Spleen (tissue), 11 donors: Measurements from ENCODE around the gene P2RX4. TPM values are rescaled to one million over a fixed set of nuclear protein-coding genes. Genes with fewer than 3 reads are reported as not detected.
A peak's percentile ranks its signal among the peaks of the same experiment; 100 is the strongest.

Experiments used
- DNase-seq: peaks from one replicate; pipeline ENCODE4 v3.0.0-alpha.2; 2020
- H3K27ac ChIP-seq, 8 donors: fragments of 200-600 bp; sonication (generic) in 7 of 8; 1 replicate in 4 of 8; 2 replicates in 4 of 8; pipeline versions ENCODE4 v1.5.0 to v1.8.0; 2016 to 2021; ENCODE audit warnings: inconsistent platforms in 4 of 8, mild to moderate bottlenecking in 4 of 8, moderate library complexity in 1 of 8
- H3K27me3 ChIP-seq, 7 donors: fragments of 200-600 bp; sonication (generic) in 6 of 7; replicated peaks in 1 of 7; 1 replicate in 4 of 7; 2 replicates in 3 of 7; pipeline versions ENCODE4 v1.5.0 to v1.8.0; 2016 to 2021; ENCODE audit warnings: inconsistent platforms in 3 of 7, mild to moderate bottlenecking in 1 of 7
- H3K36me3 ChIP-seq, 6 donors: fragments of 200-600 bp; sonication (generic) in 5 of 6; 1 replicate in 4 of 6; 2 replicates in 2 of 6; pipeline versions ENCODE4 v1.5.0 to v1.8.0; 2016 to 2021; ENCODE audit warnings: inconsistent platforms in 2 of 6
- H3K4me1 ChIP-seq, 6 donors: fragments of 200-600 bp; sonication (generic) in 5 of 6; 1 replicate in 3 of 6; 2 replicates in 3 of 6; pipeline versions ENCODE4 v1.5.0 to v1.8.0; 2016 to 2021; ENCODE audit warnings: inconsistent platforms in 3 of 6
- H3K4me3 ChIP-seq, 8 donors: fragments of 200-600 bp; sonication (generic) in 7 of 8; 1 replicate in 4 of 8; 2 replicates in 4 of 8; pipeline versions ENCODE4 v1.5.0 to v1.8.0; 2016 to 2021; ENCODE audit warnings: inconsistent platforms in 4 of 8, mild to moderate bottlenecking in 4 of 8, moderate library complexity in 2 of 8
- H3K9me3 ChIP-seq, 8 donors: fragments of 200-600 bp; sonication (generic) in 7 of 8; 1 replicate in 4 of 8; 2 replicates in 4 of 8; pipeline versions ENCODE4 v1.5.0 to v1.8.0; 2016 to 2021; ENCODE audit warnings: inconsistent platforms in 4 of 8
- CTCF ChIP-seq, 11 experiments: fragments of 200-600 bp in 7 of 11; fragments of 450-650 bp in 4 of 11; sonication (generic) in 4 of 11; IDR thresholded peaks in 8 of 11; conservative IDR thresholded peaks in 3 of 11; 1 replicate in 7 of 11; 2 replicates in 4 of 11; pipeline versions ENCODE4 v1.4.0 to v1.8.0; 2016 to 2021; ENCODE audit warnings: antibody characterized with exemption in 11 of 11, inconsistent platforms in 4 of 11, mild to moderate bottlenecking in 1 of 11
- POLR2A ChIP-seq, 3 donors: fragments of 450-650 bp; IDR thresholded peaks; one replicate each; pipeline ENCODE4 v1.5.1; 2017; ENCODE audit warnings: antibody characterized with exemption in 3 of 3, mild to moderate bottlenecking in 1 of 3
- POLR2AphosphoS5 ChIP-seq, 3 donors: sonication (generic); formaldehyde crosslinking; IDR thresholded peaks; one replicate each; pipeline ENCODE4 v1.5.1; 2017; ENCODE audit warnings: antibody characterized with exemption in 3 of 3
- WGBS, 5 donors: extraction: QIAGEN DNeasy Blood & Tissue Kit in 3 of 5; methylation state at CpG; one replicate each; pipeline versions ENCODE4 v1.1.5 to v1.1.7; 2013 to 2018; 5-methylcytosine and 5-hydroxymethylcytosine counted together
- intact Hi-C: fragments of 100-400 bp; cut with DNase I; formaldehyde crosslinking; loops from one replicate; pipeline ENCODE4 v1.15.0; 2023; ENCODE audit warnings: low total_unique reads
- polyA plus RNA-seq, 3 donors: library from polyadenylated mRNA; stranded (reverse); fragments of 200-250 nt; gene quantifications; one replicate each; pipeline ENCODE4 v1.2.1, GENCODE V29; 2013
- total RNA-seq, 7 donors: library from RNA; depleted of rRNA in 3 of 7; stranded (reverse); fragments of >200 nt in 3 of 7; fragmentation: NEBNext Ultra II Directional in 4 of 7; extraction: Animal tissue kit (Norgen Biotek cat#: 25700) in 4 of 7; gene quantifications; one replicate each; pipeline versions ENCODE4 v1.1.0 to v1.2.1, GENCODE V29; 2016 to 2021
- donor health status: healthy with polysubstance abuse.
- donor health status: DM: no; HTN: no; CAD: no; lungs with moderate emphysema.
- donor health status: DM: no; HTN: no; CAD: no.
- donor health status: Bipolar disorder and iron deficiency.
- donor health status: healthy.
- donor health status: DM: no; HTN: no; CAD: no.
- donor health status: DM: yes; HTN: yes; CAD: no.

Gene P2RX4
- total and polyA plus RNA-seq, 10 donors, result 12.0 to 97.9 (median 34.8) TPM

GRCh38 chr12:121214166-121214777 lies 4.3 kb downstream of the P2RX4 start:
- Histone ChIP-seq H3K4me1 (peaks cover 6 to 73% (median 54%) of the 10 kb centered on the region in 6 donors), H3K27me3 (no peaks in the 10 kb centered on the region), H3K36me3 (peaks cover 0 to 42% (median 12%) of the 10 kb centered on the region in 6 donors), H3K27ac (peak overlapping the region in 7 of 8 donors; percentile 64 to 80 (median 75)), H3K9me3 (no peaks in the 10 kb centered on the region), H3K4me3 (no peak overlapping the region)
- 65 to 84% (median 70%) methylated on average over 11 of the region's 11 CpGs for WGBS, 5 donors
- DNase-seq, result no peak
- intact Hi-C loops, result no loop called here
- TF ChIP-seq POLR2AphosphoS5 (IDR thresholded peaks at IDR 0.05) (no peak), CTCF (IDR thresholded peaks at IDR 0.05 in 8 of 11, conservative IDR thresholded peaks at IDR 0.05 in 3 of 11) (no peak), POLR2A (IDR thresholded peaks at IDR 0.05) (no peak)

GRCh38 chr12:121214855-121215745 lies 5.2 kb downstream of the P2RX4 start:
- intact Hi-C loops, result no loop called here
- Histone ChIP-seq H3K4me3 (no peak overlapping the region), H3K27ac (peak overlapping the region in 7 of 8 donors; percentile 64 to 80 (median 75)), H3K4me1 (peaks cover 6 to 70% (median 50%) of the 10 kb centered on the region in 6 donors), H3K9me3 (no peaks in the 10 kb centered on the region), H3K36me3 (peaks cover 0 to 49% (median 12%) of the 10 kb centered on the region in 6 donors), H3K27me3 (no peaks in the 10 kb centered on the region)
- 62 to 70% (median 64%) methylated on average over 14 of the region's 14 CpGs for WGBS, 5 donors
- TF ChIP-seq CTCF (IDR thresholded peaks at IDR 0.05 in 8 of 11, conservative IDR thresholded peaks at IDR 0.05 in 3 of 11) (no peak), POLR2AphosphoS5 (IDR thresholded peaks at IDR 0.05) (peak in 1 of 3 donors; percentile 40)
- peak; percentile 28 for DNase-seq

- DNase-seq, result no peak
- peaks cover 0 to 59% (median 12%) of the 10 kb centered on the region in 6 donors for H3K36me3 ChIP-seq
- 93 to 97% (median 95%) methylated on average over 4 of the region's 4 CpGs for WGBS, 5 donors
Measured at GRCh38 chr12:121216102-121216501, 6.2 kb downstream of the P2RX4 start.

More at GRCh38 chr12:121216102-121216501, 6.2 kb downstream of the P2RX4 start:
- H3K27ac ChIP-seq, result no peak overlapping the region
- H3K9me3 ChIP-seq, result no peaks in the 10 kb centered on the region
- intact Hi-C loops, result no loop called here
- H3K4me1 ChIP-seq, result peaks cover 6 to 62% (median 43%) of the 10 kb centered on the region in 6 donors
- TF ChIP-seq POLR2A (IDR thresholded peaks at IDR 0.05), result no peak
- no peak for TF ChIP-seq POLR2AphosphoS5 (IDR thresholded peaks at IDR 0.05)
- no peak for TF ChIP-seq CTCF (IDR thresholded peaks at IDR 0.05 in 8 of 11, conservative IDR thresholded peaks at IDR 0.05 in 3 of 11)
- H3K4me3 ChIP-seq, result no peak overlapping the region
- H3K27me3 ChIP-seq, result no peaks in the 10 kb centered on the region
